NCI-H460 (cell line): Measurements from ENCODE around the gene KCNAB1. TPM values are rescaled to one million over a fixed set of nuclear protein-coding genes. Genes with fewer than 3 reads are reported as not detected.
"Not testable (repeated sequence)": the region's sequence is repeated elsewhere in the genome, so short reads cannot be mapped to it uniquely, and the experiment has no call there.

ENCODE experiments used
- DNase-seq: peaks from one replicate; pipeline ENCODE4 v3.0.0-alpha.2; 2016; ENCODE audit warnings: low read depth; ENCODE audit errors: extremely low read depth
- total RNA-seq: library from RNA; depleted of rRNA; stranded (reverse); fragments of >200 nt; shearing (Covaris generic); gene quantifications from 2 replicates; pipeline ENCODE4 v1.2.3, GENCODE V29; 2014

The KCNAB1 gene
- total RNA-seq, 1 experiment from 2014 or later, result not detected

DNA sequence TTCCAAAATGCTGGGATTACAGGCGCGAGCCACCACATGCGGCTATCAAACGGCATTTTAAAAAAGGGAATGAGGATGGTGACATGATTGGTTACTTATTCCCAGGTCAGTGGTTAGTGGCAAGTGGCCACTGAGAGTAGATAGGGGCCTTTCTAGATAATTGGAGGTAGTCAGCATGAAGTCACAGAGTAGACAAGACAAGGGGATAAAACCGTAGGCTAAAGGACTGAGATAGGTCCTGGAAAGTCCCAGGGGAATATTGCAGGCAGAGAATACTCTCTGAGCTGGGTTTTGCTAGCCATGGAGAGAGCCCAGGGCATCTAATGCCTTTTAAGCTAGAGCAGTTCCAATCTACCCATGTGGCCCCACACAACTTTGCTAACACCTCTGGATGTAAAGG lies 52.2 kb downstream of the KCNAB1 start:
- DNase-seq, result no peak

DNA sequence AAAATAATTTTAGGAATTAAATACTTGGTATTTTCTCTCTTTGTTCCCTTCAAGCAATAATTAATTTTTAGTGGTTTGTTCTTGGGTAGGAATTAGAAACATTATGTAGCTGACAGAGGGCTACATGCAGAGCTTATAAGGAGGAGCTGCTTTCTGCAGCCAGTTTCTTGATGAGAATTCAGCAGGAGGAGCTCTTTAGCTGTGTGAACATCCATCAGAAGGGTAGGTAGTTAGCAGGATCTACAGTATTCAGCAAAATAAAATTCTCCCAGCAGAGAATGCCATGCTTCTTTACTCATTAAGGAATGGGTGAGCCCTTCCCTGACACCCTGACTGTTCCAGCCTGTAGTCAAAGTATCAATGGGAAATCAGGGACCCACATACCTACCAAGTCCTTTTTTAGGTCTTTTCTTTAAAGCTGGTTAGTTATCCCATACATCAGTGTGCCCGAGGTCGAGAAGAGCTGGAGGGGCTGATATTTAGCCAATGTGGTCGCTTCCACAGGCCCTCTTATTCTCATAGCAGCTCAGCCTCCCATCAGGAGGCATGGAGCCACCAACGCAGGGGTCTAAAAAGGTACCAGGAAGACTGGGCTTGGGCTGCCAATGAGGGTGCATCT lies 54.0 kb downstream of the KCNAB1 start:
- DNase-seq, result no peak

DNA sequence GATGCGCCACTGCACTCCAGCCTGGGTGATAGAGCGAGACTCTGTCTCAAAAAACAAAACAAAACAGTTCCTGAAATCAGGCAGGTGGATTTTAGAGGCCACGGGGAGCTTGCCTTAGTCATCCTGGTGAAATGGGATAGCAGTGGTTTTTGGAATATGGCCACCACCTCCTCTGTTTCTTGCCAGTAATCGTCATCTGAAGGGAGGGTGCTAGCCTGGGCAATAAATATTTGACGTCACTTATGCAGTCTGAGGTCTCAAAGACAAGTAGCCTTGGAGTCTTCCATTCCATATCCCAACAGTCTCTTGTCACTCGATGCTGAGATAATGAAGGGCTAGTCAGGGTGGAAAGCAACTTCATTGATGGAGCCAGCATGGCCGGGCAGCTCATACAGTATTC lies 55.2 kb downstream of the KCNAB1 start:
- no peak for DNase-seq

DNA sequence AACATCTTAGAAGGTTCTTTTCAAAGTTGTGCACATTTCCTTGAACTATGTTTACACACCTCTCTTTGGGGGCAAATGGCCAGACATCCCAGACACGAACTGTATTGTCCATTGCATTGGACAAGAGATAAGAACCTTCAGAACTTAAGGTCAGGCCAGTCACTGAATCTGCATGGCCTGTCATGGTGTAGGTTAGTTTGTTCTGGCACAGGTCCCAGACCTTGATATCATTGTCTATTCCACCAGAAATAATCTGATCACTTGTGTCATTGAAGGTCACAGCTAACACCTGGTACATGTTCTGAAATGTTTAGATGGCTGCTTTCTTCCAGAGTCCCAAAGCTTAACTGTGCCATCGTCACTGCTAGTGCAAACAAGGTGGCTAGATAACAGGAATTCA lies 55.7 kb downstream of the KCNAB1 start:
- no peak for DNase-seq

DNA sequence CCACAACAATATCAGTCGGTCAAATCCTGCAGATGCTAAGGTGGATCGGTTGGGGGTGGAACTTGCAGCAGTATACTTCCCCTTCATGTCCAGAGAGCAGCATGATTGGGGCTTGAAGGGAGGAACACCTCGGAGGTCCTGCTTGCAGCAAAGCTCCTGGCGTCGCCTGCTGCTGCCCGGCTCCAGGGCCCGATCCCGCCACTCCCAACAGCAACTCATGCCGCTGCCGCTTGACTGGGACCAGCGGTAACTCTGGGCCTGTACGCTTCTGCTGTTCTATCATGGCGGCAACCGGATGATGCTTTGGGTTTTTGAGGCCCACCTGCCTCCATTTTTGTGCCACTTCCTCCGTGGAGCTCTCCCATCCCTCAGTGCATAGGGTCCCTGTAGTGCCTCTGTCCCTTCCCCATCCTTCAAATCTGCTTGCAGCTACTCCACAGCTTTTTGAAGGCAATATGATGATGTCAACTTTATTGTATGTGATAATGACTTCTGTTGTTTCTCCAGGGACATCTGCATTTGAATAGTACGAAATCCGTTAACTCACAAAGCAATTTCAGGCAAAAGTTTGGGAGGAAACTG lies 56.3 kb downstream of the KCNAB1 start:
- no peak for DNase-seq

DNA sequence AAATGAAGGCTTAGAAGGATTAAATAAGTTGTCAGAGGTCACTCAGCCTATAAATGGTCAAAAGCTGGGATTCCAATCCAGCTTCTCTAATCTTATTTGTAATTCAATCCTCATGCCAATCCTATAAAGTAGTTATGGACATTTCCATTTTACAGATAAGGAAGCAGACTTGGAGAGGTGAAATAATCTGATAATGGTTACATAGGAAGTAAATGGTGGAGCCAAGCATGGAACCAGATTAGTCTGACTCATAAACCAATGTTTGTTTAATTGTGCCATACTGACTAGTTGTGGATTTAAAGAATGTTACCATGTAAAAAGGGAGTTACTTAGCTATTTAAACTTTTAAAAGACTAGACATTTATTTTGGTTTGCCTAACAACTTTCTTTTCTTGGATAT lies 59.7 kb downstream of the KCNAB1 start:
- DNase-seq, result no peak

DNA sequence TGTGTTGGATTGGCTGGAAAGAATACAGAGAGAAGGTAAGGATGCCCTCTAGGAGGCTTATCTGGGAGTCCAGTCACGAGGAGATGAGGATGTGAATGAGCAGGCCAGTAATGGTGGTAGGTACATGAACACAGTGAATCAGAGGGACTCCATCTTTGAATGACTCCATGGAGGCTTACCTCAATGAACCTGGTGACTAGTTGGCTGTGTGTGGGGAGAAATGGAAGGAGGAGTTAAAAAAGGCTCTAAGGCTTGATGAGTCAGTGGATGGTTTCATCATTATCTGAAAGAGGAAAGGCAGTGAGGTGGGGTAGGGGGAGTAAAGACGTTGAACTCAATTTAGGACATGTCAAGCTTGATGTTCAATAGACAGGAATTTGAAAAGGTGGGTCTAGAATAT lies 61.1 kb downstream of the KCNAB1 start:
- no peak for DNase-seq

DNA sequence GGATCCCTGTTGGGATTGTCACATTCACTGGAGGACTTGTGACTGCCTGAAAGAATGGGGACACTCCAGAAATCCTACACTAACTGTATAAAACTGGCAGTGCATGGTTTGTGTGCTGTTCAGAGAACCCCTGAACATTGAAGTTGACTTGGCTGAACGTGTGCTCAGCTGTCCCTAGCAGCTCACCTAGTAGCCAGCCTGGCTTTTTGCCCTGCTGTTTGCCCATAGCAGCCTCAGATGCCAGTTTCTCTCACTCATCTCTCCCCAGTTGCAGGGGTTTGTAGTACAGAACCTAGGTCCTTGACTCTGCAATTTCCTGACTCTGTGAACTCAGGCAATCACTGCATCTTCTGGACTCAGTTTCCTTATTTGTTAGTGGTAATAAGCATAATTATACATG lies 63.0 kb downstream of the KCNAB1 start:
- no peak for DNase-seq

DNA sequence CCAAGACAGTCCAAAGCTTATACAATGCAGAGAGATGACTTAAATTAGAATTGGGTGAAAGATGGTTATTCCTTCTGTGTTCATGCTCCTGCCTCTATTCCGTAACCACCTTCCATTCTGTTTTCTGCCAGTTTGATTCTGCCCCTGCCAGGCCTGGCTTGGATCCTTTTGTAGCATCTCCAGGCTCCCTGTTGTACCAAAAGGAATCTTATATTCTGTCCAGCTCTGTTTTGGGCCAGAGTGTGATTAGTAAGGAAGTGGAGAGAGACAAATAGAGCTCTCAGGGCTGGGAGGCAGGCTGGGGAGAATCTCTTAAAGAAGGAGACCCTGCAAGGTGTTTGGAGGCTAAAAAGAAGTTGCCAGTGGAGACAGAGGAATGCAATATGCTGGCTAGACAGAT lies 63.8 kb downstream of the KCNAB1 start:
- no peak for DNase-seq

DNA sequence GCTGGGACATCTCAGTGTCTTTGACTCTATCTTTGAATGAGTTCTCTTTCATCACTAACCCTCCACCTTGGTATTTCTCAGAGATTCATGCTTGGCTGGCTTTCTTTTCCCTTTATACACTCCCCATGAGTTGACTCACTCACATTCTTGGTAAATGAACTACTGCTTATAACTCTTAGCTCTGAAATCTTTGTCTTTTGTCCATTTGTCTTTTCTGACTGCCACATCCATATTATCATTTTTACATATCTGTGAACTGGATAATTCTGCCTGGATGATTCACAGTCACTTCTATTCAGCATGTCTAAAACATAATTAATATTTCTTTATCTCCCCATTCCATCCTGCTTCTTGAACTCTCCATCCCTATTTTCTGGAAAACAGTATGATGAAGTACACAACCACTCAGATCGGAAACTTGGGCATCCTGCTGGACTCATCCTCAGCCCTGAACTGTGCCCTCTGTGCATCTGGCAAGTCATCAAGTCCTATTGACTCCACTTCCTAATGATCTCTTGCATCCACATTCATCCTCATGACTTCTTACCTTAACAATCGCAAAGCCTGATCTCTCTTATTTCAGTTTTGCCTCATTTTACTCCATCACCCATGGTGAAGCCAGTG lies 66.9 kb downstream of the KCNAB1 start:
- no peak for DNase-seq

DNA sequence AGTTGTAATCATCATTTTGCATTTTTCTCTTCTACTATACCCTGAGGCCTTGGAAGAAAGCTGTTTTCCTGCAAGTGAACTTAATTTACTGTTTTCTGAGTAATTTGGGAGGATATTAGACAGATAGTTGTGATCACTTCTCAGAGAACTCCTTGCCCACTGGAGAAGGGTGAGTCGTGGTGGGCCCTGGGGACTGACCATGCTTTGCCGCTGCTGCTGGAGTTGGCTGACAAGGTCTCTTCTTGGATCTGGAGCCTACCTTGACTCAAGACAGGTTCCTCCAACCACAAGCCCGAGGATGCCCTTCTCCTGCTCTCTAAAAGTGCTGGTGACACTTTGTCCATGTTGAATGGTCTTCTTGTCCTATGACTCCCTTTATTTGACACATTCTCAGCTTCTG lies 68.4 kb downstream of the KCNAB1 start:
- no peak for DNase-seq

DNA sequence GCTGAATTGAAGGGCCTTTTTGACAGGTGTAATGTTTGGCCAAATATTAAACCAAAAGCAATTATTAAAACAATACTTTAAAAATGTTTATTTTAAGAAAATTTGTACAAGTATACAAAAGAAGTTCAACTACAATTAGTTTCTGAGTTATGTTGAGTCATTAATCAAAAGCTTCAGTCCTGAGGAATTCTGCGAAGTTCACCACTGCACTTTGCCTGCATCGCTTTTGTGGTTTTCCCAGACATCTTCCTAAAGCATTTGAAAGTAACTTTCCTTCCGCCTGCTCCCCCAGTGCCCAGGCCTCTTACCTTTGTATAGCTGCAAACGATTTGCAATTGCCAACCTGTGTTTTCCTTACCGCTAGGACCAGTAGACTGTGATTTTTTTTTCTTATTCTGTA lies 69.5 kb downstream of the KCNAB1 start:
- no peak for DNase-seq

DNA sequence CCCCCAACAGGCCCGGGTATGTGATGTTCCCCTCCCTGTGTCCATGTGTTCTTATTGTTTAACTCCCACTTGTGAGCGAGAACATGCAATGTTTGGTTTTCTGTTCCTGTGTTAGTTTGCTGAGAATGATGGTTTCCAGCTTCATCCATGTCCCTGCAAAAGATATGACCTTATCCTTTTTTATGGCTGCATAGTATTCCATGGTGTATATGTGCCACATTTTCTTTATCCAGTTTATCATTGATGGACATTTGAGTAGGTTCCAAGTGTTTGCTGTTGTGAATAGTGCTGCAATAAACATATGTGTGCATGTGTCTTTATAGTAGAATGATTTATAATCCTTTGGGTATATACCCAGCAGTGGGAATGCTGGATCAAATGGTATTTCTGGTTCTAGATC lies 74.6 kb downstream of the KCNAB1 start:
- DNase-seq, result not testable (repeated sequence)

DNA sequence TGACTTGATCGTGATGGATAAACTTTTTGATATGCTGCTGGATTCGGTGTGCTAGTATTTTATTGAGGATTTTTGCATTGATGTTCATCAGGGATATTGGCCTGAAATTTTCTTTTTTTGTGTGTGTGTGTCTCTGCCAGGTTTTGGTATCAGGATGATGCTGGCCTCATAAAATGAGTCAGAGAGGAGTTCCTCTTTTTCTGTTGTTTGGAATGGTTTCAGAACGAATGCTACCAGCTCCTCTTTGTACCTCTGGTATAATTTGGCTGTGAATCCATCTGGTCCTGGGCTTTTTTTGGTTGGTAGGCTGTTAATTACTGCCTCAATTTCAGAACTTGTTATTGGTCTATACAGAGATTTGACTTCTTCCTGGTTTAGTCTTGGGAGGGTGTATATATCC lies 76.8 kb downstream of the KCNAB1 start:
- DNase-seq, result not testable (repeated sequence)

DNA sequence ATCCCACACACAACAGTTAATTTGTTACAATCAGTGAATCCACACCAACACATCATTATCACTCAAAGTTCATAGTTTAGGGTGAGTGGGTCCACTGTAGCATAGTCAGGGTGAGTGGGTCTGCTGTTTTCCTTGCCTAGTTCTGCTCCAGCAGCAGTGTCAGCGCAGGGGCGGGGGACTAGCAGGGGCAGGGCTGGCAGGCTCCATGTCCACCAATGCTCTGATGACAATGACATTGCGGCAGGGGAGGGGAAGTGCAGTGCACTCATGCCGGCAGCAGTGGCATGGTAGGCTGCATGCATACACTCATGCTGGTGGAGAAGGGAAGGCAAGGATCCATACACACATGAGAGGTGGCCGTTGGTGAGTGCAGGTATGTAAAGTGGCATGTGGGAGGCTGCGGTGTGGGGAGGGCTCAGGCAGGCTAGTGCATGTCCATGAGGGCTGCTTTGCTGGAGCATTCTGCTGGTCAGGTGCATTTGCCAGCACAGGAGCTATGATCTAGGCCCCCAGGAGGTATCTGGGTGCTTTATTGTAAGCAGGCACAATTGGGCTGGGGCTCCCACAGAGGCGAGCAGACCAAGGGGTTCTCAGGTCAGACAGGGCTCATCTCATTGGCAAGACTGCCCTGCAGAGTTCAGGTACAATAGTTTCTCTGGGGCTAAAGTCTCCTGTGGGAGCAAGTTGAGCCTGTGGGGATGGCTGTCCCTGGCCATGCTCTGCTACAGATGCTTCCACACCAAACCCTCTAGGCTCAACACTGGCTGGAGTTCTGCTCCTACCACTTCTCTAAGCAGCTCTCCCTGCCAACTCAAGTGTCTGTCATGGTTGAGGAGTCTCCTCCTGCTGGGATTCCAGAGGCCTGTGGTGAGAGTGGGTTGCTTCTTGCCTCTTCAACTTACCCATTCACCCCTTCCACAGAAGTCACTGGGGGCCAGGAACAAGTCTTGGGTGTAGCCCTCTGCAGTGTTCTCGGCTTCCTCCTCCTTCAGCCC lies 81.3 kb downstream of the KCNAB1 start:
- DNase-seq, result no peak

DNA sequence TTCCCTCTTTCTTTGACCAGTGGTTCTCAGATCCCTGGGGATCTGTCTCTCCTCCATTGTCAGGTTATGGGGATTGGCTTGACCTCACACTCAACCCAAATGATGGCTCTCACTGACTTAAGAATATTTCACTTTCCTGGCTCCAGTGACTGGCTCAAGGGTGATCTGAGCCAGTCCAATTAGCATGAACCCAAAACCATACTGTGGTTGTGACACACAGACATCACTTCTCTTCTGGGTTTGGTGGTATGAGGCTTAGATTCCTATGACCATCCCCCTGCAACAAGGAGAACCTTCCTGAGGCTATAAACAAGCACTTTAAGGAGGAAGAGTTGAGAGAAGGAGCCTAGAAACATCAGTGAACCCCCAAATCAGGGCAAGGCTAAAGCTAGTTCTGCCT lies 85.8 kb downstream of the KCNAB1 start:
- no peak for DNase-seq

DNA sequence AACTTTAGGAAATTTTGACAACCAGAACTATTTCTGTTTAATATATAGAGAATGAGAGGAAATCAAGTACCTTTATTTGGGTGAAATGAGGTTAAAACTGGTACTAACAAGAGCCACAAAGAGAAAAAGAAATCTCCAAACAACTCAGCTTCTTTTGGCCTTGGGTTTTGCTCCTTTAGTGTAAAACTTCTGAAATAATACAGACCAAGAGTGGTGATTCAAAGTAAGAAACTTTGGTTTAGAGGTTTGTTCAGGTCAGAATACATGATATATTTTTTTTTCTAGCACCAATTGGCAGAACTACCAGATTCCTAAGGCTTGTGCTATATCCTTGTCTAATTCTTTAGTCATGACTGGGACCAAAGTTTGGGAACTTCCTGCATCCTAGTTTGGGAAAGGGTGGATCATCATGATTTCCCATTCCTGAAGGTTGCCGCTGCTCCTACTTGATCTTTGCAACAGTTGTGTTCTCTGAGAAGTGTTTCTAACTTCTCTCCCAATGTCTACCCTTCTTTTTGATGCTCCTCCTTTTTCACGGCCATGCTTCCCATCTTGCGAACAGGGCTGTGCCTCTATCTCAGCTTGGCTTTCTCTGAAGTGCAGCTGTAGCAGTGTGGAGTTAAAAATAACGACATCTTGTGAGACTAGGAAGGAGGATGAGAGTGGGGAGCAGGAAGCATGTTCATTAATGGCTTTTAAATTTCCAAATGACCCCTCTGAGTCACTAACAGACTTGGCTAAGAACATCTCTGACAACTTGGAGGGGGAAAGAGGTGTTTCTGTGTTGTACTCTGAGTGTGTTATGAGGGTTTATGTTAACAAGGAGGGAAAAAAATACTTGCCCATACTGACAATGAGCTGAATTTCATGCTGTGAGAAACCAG lies 87.7 kb downstream of the KCNAB1 start:
- DNase-seq, result no peak

DNA sequence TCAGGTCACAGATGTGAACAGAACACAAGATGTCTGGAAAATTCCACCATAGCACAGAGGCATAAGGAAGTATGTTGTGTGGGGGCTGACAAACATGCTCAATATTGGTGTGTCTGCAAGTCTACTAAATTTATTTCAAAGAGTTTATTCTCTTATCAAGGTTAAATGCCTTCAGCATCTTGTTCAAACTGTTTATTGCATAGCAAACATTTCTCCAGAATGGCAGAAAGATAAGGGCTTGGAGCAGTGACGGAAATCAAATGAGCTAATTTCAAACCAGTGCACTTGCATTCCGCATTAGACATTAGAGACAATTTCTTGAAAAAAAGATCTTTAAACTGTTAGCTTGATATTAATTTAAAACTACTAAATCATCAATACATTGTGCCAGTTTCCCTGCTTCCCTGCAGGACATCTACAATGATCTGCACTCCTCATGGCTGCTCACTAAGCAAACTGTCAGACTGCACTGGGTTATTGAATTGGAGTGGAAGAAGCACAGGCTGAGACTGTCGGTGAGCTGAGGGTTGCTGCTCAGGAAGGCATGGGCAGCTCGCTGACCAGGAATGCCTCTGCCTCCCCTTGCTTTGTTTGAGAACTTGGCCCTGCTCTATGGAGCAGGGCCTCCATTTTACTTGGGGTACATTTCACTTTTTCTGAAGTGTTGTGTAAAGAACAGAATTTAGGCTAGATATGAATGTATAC lies 89.4 kb downstream of the KCNAB1 start:
- no peak for DNase-seq

DNA sequence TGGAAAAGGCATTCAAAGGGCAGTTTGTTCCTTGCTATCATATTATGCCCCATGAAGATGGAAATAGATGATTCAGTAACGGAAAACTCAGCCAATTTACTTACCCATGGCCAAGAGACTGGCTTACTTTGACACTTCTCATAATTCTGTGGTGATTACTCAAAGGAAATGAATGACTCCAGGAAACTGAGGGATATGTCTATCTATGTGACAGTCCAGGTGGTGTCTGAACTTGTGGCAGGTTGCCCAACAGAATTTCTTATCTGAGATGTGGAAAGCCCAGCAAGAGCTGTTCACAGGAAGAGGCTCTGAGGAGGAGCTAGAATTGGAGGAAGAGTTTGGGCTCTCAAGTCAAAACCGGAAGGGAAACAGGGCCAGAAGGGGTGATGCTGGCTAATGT lies 91.2 kb downstream of the KCNAB1 start:
- no peak for DNase-seq

DNA sequence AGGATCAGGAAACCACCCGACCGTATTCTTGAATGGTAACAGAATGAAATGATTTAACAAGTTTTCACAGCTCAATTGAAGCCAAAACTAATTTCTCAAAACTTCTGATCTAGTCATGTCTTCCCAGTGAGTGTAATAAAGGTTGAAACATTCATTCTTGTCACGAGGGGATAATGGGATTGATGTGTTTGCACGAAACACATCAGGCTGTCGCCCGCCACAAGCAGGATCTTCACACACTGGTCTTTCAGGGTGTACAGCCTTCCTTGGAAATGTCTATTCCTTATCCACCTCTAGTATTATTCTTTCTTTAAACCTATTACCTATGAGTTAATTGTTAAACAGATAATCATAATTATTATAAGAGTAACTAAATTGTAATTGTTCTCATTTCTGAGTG lies 94.3 kb downstream of the KCNAB1 start:
- DNase-seq, result no peak
